Upper lobe of left lung (tissue), 4 donors: ENCODE results near the gene IFNG-AS1.

ENCODE experiments used
- CTCF ChIP-seq, 6 experiments: fragments of 450-650 bp in 4 of 6; fragments of 200-600 bp in 2 of 6; sonication (generic) in 2 of 6; IDR thresholded peaks; one replicate each; pipeline ENCODE4 v1.5.1; 2016 to 2019; ENCODE audit warnings: antibody characterized with exemption in 6 of 6
- EP300 ChIP-seq, 4 donors: sonication (generic); formaldehyde crosslinking; IDR thresholded peaks; one replicate each; pipeline ENCODE4 v1.5.1; 2017; ENCODE audit warnings: antibody characterized with exemption in 4 of 4, control low read depth in 2 of 4
- POLR2A ChIP-seq, 4 donors: fragments of 450-650 bp; IDR thresholded peaks; one replicate each; pipeline ENCODE4 v1.5.1; 2016 to 2017; ENCODE audit warnings: antibody characterized with exemption in 4 of 4, mild to moderate bottlenecking in 2 of 4
- POLR2AphosphoS5 ChIP-seq, 2 donors: sonication (generic); formaldehyde crosslinking; IDR thresholded peaks; one replicate each; pipeline ENCODE4 v1.5.1; 2017; ENCODE audit warnings: antibody characterized with exemption in 2 of 2

GRCh38 chr12:68007033-68007432, 17.8 kb downstream of the IFNG-AS1 start:
- no peak for TF ChIP-seq POLR2AphosphoS5 (IDR thresholded peaks at IDR 0.05)
- TF ChIP-seq CTCF (IDR thresholded peaks at IDR 0.05): no peak
- no peak for TF ChIP-seq EP300 (IDR thresholded peaks at IDR 0.05)
- no peak for TF ChIP-seq POLR2A (IDR thresholded peaks at IDR 0.05)
